ENCODE data around the gene SRRM5.

GRCh38 chr19:43616306-43616705 is 4.4 kb downstream of the SRRM5 start:
- TF ChIP-seq, protein P1, sequence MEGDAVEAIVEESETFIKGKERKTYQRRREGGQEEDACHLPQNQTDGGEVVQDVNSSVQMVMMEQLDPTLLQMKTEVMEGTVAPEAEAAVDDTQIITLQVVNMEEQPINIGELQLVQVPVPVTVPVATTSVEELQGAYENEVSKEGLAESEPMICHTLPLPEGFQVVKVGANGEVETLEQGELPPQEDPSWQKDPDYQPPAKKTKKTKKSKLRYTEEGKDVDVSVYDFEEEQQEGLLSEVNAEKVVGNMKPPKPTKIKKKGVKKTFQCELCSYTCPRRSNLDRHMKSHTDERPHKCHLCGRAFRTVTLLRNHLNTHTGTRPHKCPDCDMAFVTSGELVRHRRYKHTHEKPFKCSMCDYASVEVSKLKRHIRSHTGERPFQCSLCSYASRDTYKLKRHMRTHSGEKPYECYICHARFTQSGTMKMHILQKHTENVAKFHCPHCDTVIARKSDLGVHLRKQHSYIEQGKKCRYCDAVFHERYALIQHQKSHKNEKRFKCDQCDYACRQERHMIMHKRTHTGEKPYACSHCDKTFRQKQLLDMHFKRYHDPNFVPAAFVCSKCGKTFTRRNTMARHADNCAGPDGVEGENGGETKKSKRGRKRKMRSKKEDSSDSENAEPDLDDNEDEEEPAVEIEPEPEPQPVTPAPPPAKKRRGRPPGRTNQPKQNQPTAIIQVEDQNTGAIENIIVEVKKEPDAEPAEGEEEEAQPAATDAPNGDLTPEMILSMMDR (IDR thresholded peaks at IDR 0.05), result no peak
- no peak for TF ChIP-seq POLR2A (IDR thresholded peaks at IDR 0.05)

Data from stomach (tissue), 4 donors.